GM21447 (cell line): ENCODE data around the gene DMRT3.
"Not testable (repeated sequence)": the region's sequence is repeated elsewhere in the genome, so short reads cannot be mapped to it uniquely, and the experiment has no call there.

Experiments
- ATAC-seq: cut with Tn5 transposase; IDR thresholded peaks from one replicate; pipeline ENCODE4 v1.9.1; 2021; ENCODE audit not compliant: unreplicated experiment

The DMRT3 gene

DNA sequence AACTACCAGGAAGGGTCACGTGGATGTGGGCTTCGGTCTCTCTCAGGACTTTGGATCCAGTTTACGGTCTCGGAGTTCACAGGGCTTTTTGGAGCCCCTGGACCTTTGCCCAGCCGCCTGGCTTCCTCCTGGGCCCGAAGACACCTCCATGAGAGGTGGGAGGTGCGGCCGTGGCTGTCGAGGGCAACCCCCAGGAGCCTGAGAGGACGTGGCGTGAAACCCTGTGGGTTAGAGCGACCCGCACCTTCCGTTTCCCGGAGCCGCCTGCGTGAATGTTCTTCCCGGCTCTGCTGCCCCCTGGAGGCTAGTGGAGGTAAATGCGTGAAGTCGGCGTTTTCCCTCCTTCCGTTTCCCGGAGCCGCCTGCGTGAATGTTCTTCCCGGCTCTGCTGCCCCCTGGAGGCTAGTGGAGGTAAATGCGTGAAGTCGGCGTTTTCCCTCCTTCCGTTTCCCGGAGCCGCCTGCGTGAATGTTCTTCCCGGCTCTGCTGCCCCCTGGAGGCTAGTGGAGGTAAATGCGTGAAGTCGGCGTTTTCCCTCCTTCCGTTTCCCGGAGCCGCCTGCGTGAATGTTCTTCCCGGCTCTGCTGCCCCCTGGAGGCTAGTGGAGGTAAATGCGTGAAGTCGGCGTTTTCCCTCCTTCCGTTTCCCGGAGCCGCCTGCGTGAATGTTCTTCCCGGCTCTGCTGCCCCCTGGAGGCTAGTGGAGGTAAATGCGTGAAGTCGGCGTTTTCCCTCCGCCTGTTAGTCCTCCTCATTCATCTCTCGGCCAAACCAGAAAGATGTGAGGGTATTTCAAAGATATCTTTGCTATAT is 22.1 kb downstream of the DMRT3 start:
- ATAC-seq, result not testable (repeated sequence)

DNA sequence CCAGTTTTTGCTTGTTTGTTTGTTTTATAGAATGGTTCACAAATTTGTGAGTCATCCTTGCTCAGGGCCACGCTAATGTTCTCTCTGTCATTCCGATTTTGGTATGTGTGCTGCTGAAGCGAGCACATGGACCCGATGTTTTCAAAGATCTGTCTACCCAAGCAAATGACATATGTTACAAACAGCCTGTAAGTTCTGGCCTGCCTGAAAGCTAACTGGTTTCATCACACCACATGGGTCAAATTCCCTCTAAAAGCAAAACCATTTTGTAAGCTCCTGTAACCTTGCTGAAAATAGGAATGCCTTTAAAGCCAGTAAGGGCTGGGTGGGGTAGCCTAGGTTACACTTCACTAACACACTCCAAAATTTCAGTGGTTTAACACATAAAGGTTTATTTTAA is 25.4 kb downstream of the DMRT3 start:
- no peak for ATAC-seq

DNA sequence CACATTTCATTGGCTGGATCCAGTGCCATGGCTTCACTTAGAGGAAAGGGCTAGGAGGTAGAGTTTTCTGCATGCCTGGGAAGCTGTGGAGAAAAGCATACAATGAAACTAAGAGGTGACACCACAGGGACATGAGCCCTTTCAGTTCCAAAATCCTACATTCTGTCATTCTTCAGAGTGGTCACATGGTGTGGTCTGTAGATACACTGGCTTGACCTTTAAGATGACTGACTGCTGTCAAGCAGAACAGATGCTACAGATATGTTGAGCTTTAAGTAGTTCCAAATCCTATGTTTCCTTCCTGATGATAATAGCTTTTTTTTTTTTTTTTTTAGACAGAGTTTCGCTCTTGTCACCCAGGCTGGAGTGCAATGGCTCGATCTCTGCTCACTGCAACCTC is 26.2 kb downstream of the DMRT3 start:
- no peak for ATAC-seq

DNA sequence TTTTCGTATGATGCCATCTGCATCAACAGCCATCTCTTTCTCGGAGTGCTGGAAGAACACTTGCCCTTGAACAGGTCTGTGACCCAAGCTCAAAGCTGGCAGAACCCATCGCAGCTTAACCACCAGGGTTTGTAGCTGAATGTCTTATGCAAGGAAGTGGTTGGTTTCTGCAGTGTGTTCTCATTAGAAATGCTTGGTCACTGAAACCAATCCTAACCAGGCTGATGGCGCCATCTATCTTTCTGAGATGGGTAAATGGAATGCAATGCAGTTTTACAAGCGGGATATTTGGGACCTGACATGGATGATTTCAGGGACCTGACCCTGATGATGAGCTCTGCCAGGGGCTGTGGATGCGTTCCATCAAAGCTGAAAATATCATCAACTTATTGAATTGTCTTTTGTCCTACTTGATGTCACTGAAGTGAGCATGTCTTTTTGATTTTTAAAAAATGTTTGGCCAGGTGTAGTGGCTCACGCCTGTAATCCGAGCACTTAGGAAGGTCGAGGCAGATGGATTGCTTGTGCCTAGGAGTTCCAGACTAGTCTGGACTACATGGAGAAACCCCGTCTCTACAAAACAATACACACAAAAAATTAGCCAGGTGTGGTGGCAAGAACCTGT is 28.7 kb downstream of the DMRT3 start:
- peak; percentile 64 for ATAC-seq

DNA sequence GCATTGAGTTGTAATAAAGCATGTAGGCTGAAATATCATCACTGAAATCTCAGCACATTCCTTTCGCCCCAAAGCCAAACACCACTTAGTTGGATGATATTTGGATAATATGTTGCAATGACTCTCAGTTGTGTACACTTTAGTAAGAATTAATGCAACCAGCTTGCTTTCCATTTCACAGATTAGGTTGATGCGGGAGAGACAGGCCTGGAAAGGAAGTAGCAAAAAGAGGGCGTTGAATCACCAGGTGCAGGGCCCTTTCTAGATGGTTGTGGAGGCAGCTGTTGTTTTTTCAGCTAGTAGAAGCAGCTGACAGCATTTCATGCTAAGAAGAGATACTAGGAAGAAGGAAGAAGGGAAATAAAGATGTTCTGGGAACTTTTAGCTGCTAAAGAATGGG is 30.9 kb downstream of the DMRT3 start:
- ATAC-seq, result no peak

DNA sequence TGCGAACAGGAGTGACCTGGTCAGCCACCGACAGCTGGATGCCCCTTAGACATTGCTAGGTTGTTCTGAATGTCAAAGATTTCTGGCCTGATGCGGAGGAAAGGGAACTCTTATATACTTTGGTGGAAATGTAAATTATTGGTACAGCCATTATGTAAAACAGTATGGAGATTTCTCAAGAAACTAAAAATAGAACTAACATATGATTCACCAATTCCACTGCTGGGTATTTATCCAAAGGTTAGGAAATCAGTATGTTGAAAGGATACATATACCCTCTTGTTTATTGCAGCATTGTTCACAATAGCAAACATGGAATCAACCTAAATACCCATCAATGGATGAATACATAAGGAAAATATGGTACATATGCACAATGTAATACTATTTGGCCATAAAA is 31.8 kb downstream of the DMRT3 start:
- ATAC-seq, result no peak

DNA sequence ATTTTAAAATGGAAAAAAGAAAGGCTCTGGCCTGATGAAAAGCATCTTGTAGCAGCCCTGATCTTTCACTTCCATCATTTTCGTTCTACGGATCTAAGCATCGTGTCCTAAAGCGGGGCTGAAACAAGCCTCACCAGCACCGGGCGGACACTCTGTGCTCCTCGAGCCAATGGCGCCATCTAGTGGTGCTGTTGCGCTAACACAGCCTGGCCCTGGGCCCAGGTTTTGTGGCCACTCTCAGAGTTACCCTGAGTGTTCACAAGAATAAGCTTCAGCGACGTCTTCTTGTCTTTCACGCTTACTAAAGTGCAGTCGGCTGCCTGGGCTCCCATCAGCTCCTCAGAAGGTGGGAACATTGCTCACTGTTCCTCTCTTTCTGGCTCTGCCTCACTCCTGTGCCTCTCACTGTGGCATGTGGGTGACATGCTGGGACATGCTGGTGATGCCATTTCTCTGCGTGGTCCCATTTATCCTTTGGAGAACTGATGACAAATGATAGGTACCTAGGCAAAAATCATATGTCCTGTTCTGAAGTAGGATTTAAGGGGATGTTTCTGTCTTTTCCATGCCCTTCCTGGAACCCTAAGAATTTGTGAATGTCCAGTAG is 32.7 kb downstream of the DMRT3 start:
- ATAC-seq, result peak; percentile 91

DNA sequence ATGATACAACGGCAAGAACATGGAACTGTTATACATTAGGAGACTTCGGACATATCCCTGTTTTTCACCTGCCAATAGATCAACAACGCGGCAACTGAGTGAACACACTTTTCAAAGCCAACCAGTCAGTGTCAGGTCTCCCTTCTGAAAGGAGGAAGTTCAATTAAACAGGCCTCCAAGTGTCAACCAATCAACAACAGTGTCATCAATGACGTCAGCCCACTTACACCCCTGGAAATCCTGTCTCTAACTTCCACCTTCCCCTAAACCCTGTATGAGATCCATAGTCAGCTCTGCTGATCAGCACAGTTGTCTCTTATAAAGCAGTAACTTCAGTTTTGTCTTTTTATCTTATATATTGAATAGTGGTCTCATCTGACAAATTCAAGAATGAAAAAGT is 36.6 kb downstream of the DMRT3 start:
- no peak for ATAC-seq

DNA sequence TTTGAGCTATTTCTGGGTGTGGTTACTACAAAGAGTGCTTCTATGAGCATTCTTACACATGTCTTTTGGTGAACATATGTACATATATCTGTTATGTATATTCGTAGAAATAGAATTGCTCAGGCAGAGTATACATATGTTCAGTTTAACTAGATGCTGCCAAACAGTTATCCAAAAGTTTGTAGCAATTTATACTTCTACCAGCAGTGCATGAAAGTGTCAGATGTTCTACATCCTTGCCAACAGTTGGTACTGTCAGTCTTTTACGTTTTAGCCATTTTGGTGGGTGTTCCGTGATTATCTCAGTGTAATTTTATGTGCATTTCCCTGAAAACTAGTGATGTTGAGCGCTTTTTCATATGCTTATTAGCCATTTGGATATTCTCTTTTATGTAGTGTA is 37.8 kb downstream of the DMRT3 start:
- ATAC-seq, result no peak

DNA sequence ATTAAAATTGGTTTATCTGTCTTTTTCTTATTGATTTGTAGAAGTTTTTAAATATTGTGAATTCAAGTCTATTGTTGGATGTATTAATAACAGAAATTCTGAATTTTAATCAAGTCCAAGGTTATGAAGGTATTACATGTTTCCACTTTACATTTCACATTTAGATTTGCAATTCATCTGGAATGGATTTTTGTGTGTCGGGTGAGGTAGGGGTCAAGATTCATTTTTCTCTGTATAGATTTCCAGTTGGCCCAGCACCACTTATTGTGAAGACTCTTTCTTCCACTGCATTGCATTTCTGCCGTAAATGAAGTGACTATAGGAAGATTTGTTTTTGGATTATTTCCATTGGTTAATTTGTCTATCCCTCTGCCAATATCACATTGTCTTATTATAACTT is 38.2 kb downstream of the DMRT3 start:
- no peak for ATAC-seq

DNA sequence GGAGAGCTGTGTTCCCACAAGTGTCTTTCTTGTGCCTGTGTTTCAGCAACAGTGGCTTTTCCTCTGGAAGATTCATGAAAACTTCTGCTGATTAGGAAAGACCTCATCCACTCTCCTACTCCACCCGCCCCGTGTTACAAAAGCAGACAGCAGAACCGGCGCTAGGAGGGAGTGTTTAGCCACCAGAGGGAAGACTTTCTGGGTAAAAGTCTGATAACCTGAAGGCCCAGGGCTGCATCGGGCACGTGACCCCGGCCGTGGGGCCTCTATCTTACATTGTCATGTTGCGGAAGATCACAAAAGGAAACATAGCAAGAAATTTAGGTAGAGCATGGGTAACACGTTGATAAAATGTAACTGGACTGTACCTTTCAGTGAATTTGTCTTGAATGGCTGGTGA is 41.7 kb downstream of the DMRT3 start:
- ATAC-seq, result no peak

DNA sequence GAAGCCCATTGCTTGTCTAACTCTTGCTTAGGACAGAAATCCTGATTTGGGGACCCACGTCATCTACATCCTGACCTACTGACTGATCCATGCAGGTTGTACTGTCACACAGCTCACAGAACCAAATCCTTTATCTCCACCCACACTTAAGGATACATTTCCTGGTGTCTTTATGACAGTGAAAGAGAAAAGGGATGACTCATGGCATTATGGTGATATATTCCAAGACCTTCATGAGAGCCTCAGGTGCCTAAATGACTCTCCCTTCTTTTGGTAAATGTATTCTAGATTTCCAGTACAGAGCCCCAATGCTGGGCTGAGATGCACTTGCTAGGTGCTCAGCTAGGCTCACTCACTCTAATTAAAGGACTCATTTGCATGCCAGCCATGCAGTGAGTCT is 47.7 kb downstream of the DMRT3 start:
- ATAC-seq, result no peak

DNA sequence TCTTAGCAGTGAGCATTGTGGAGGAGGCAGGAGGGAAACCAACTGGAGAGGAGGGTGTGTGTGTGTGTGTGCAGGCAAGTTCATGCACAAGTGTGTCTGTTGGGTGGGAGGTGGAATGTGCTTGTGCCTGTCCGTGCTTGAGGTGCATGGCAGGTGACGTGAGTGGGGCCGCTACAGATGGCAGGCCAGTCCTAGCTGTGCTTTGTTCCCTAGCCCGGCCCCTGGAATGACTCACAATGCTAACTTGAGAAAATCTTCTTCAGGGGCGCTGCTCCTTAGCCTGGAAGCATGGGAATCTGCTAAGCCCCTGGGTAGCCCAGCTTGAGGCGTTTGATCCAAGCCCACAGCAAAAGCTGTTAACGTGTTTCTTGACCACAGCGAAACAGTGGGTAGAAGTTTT is 48.7 kb downstream of the DMRT3 start:
- ATAC-seq, result no peak

DNA sequence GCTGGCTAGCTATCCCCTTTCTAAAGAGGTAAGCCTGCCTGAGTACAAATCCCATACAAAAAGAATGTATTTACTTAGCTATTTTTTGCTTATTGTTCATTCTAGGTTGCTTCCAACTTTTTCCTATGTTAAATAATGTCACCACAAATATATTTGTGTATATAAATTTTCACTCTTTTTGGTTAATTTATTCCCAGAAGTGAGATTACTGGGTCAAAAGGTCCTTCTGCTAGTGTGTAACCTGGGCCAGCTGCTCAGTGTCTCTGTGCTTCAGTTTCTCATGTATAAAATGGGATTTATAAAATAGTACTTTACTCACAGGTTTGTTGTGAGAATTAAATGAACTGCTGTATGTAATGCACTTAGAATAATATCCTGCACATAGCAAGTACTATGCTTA is 49.8 kb downstream of the DMRT3 start:
- no peak for ATAC-seq

DNA sequence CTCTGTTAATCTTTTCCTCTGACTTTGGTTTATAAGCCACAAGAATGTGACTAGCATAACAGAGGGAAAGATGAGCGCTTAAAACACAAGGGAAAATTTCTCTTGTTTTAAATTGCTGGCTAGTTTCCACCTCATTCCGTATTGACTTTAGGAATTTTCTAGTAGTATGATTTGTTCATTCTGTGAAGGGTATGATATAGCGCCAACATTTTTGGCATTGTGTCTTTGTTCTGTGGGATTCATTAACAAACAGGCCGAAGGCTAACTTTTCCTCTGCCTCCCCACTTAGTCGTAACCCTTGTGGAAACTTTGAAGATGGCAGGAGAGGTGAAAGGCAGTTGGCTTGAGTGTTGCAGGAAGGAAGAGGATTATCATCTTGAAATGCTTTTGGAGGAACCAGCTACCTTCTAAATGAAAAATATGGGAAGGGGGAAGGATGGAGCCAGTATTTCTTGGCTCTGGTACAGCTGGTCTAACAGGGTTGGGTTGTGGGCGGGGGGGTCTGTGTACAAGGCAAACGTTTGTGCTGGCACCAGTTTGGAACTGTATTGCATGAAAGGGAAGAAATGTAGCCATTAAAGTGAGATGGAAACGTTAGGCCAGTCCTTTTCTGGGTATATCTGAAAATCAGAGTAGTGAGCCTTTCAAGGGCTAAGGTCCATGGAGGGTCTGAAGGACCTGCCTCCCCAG is 52.2 kb downstream of the DMRT3 start:
- ATAC-seq, result no peak

DNA sequence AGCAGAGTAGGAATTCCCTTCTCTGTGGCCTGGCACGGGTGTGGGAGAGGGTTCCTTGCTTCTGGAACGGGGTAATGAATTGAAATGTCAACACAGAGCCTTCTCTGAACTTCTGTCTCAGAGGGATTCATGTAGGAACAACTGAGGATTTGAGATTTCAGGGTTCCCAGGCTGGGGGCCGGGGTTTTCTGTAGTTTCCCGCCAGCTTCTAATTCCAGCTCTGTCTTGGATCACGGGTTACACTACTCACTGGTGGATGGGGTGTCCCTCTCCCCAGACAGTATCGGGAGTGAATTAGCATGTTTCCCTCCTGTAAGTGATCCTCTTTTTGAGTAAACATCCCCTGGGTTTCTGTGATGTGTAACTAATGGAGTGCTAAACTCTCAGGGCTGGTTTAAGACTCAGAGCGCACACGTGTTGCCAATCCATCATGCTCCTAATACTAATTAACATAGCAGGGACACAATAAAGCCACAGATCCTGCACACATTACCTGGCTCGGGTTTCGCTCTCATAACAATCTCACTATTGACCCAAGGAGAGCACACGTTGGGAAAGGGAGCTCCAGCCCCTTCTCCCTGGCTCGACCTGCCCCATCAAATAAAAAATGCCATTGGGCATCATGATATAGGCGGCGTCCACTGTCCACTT is 55.6 kb downstream of the DMRT3 start:
- no peak for ATAC-seq

DNA sequence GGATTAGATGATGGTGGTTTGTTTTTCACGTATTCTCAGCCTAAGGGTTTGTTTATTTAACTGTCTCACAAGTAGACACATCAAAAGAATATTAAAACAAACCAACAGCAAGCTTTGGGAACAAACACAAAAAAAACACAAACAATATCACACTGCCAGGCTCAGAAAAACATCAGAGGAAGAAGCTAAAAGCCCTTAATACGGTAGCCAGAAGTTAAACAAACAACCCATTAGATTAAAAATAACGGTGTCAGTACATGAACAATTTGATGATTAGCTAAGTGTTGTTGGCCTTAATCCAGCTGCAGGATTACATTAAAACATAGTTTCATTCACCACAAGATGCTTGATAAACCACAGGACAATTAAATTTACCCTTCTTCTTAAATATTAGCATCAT is 57.8 kb downstream of the DMRT3 start:
- ATAC-seq, result no peak

DNA sequence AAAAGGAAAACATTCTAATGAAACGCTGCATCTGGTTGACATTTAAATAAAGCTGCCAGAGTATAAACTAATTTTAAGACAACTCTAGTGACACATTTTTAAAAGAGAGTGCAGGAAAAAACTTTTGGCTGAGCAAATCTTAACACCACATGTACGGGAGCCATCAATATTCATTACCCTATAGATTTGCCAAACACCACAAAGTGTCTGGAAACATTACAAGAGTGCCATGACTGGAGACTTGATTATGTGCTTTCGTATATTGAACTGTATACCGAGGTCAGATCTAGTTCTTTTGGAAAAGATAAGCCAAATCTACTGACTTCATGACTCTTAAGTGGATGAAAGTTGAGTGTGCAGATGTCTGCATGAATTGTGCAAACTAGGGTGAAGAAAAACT is 63.1 kb downstream of the DMRT3 start:
- ATAC-seq, result no peak
